H9 (cell line): ENCODE results near the gene SMTNL2. TPM values are rescaled to one million over a fixed set of nuclear protein-coding genes. Genes with fewer than 3 reads are reported as not detected.

Experiments
- DNase-seq: peaks from one replicate; pipeline ENCODE4 v3.0.0-alpha.2; 2017
- H2AFZ ChIP-seq: one replicate; pipeline ENCODE4 v1.6.1; 2013; ENCODE audit warnings: mild to moderate bottlenecking, low read length, control low read depth, moderate library complexity
- H2AK5ac ChIP-seq: 2 replicates; pipeline ENCODE4 v1.6.1; 2013; ENCODE audit warnings: low read length, control low read depth, mixed read lengths; ENCODE audit not compliant: insufficient read length
- H2BK120ac ChIP-seq: one replicate; pipeline ENCODE4 v1.6.1; 2013; ENCODE audit warnings: low read depth, mild to moderate bottlenecking, low read length, control low read depth, inconsistent platforms; ENCODE audit not compliant: poor library complexity, severe bottlenecking
- H2BK12ac ChIP-seq: 2 replicates; pipeline ENCODE4 v1.6.1; 2013; ENCODE audit warnings: low read length, control low read depth, mixed read lengths, low read depth; ENCODE audit not compliant: insufficient read length
- H2BK15ac ChIP-seq: 2 replicates; pipeline ENCODE4 v1.6.1; 2013; ENCODE audit warnings: low read depth, low read length, control low read depth
- H2BK20ac ChIP-seq: one replicate; pipeline ENCODE4 v1.6.1; 2013; ENCODE audit warnings: low read depth, mild to moderate bottlenecking, low read length, control low read depth, inconsistent platforms; ENCODE audit not compliant: poor library complexity, severe bottlenecking
- H2BK5ac ChIP-seq: 2 replicates; pipeline ENCODE4 v1.6.1; 2013; ENCODE audit warnings: low read length, control low read depth, mixed read lengths; ENCODE audit not compliant: insufficient read length
- H3K14ac ChIP-seq: 2 replicates; pipeline ENCODE4 v1.6.1; 2013; ENCODE audit warnings: low read length, control low read depth; ENCODE audit not compliant: insufficient read depth
- H3K18ac ChIP-seq: 2 replicates; pipeline ENCODE4 v1.6.1; 2013; ENCODE audit warnings: low read depth, mild to moderate bottlenecking, mixed read lengths, low read length, control low read depth; ENCODE audit not compliant: insufficient read length
- H3K23ac ChIP-seq: 2 replicates; pipeline ENCODE4 v1.6.1; 2013; ENCODE audit warnings: low read length, control low read depth, mixed read lengths, low read depth; ENCODE audit not compliant: insufficient read length
- H3K23me2 ChIP-seq: 2 replicates; pipeline ENCODE4 v1.6.1; 2013; ENCODE audit warnings: low read depth, mild to moderate bottlenecking, mixed read lengths, low read length, control low read depth; ENCODE audit not compliant: insufficient read length, poor library complexity, severe bottlenecking
- H3K27ac ChIP-seq: 2 replicates; pipeline ENCODE4 v1.5.1; 2013; ENCODE audit warnings: low read length, control low read depth, mixed read lengths, low read depth; ENCODE audit not compliant: insufficient read length
- H3K27me3 ChIP-seq: 2 replicates; pipeline ENCODE4 v1.6.1; 2013; ENCODE audit warnings: low read length, control low read depth, inconsistent platforms; ENCODE audit not compliant: insufficient read depth
- H3K4ac ChIP-seq: 2 replicates; pipeline ENCODE4 v1.6.1; 2013; ENCODE audit warnings: low read depth, mild to moderate bottlenecking, control low read depth, inconsistent platforms, low read length, moderate library complexity
- H3K4me1 ChIP-seq: 2 replicates; pipeline ENCODE4 v1.6.1; 2013; ENCODE audit warnings: low read length, control low read depth, inconsistent platforms; ENCODE audit not compliant: insufficient read depth
- H3K4me2 ChIP-seq: 2 replicates; pipeline ENCODE4 v1.6.1; 2013; ENCODE audit warnings: low read length, control low read depth, mixed read lengths; ENCODE audit not compliant: insufficient read length, insufficient read depth
- H3K56ac ChIP-seq: 2 replicates; pipeline ENCODE4 v1.6.1; 2013; ENCODE audit warnings: low read depth, mild to moderate bottlenecking, mixed read lengths, low read length, control low read depth; ENCODE audit not compliant: insufficient read length
- H3K79me1 ChIP-seq: 2 replicates; pipeline ENCODE4 v1.6.1; 2013; ENCODE audit warnings: low read depth, mild to moderate bottlenecking, moderate library complexity, low read length, control low read depth, inconsistent platforms; ENCODE audit not compliant: insufficient read depth, poor library complexity, severe bottlenecking
- H3K79me2 ChIP-seq: 2 replicates; pipeline ENCODE4 v1.6.1; 2013; ENCODE audit warnings: low read length, control low read depth, inconsistent platforms; ENCODE audit not compliant: insufficient read depth
- H3K9ac ChIP-seq: 2 replicates; pipeline ENCODE4 v1.6.1; 2013; ENCODE audit warnings: low read length, control low read depth, mixed read lengths; ENCODE audit not compliant: insufficient read length; ENCODE audit errors: extremely low read depth
- H3K9me3 ChIP-seq: one replicate; pipeline ENCODE4 v1.6.1; 2013; ENCODE audit warnings: low read depth, low read length, inconsistent platforms; ENCODE audit not compliant: control insufficient read depth
- H3T11ph ChIP-seq: one replicate; pipeline ENCODE4 v1.6.1; 2013; ENCODE audit warnings: mild to moderate bottlenecking, low read length, control low read depth, inconsistent platforms
- H4K20me1 ChIP-seq: one replicate; pipeline ENCODE4 v1.6.1; 2013; ENCODE audit not compliant: control insufficient read depth, insufficient read length, insufficient read depth
- H4K5ac ChIP-seq: 2 replicates; pipeline ENCODE4 v1.6.1; 2013; ENCODE audit warnings: low read depth, mild to moderate bottlenecking, mixed read lengths, low read length, control low read depth; ENCODE audit not compliant: insufficient read length
- H4K8ac ChIP-seq: replicated peaks from 2 replicates; pipeline ENCODE4 v1.6.1; 2013; ENCODE audit warnings: low read length, control low read depth, mixed read lengths, low read depth; ENCODE audit not compliant: insufficient read length
- H4K91ac ChIP-seq: 2 replicates; pipeline ENCODE4 v1.6.1; 2013; ENCODE audit warnings: low read depth, mild to moderate bottlenecking, moderate library complexity, mixed read lengths, low read length, control low read depth; ENCODE audit not compliant: insufficient read length
- H3K27ac Mint-ChIP-seq, 3 experiments: 2 replicates in 2 of 3; 3 replicates in 1 of 3; pipeline ENCODE4 v1.8.0; 2020 to 2021; ENCODE audit warnings: mixed read lengths in 3 of 3, mild to moderate bottlenecking in 1 of 3, moderate library complexity in 1 of 3
- H3K27me3 Mint-ChIP-seq: 2 replicates; pipeline ENCODE4 v1.8.0; 2021; ENCODE audit warnings: low read depth, mild to moderate bottlenecking, moderate library complexity, mixed read lengths
- H3K36me3 Mint-ChIP-seq, 3 experiments: 2 replicates in 2 of 3; 3 replicates in 1 of 3; pipeline ENCODE4 v1.8.0; 2020 to 2021; ENCODE audit warnings: low read depth in 3 of 3, mixed read lengths in 3 of 3; ENCODE audit not compliant: insufficient read depth in 1 of 3
- H3K4me1 Mint-ChIP-seq, 2 experiments: 2 replicates each; pipeline ENCODE4 v1.8.0; 2020; ENCODE audit warnings: mixed read lengths in 2 of 2
- H3K4me3 Mint-ChIP-seq, 2 experiments: 2 replicates in 1 of 2; 3 replicates in 1 of 2; pipeline ENCODE4 v1.8.0; 2020 to 2021; ENCODE audit warnings: mild to moderate bottlenecking in 2 of 2, mixed read lengths in 2 of 2, moderate library complexity in 1 of 2
- H3K9me3 Mint-ChIP-seq, 2 experiments: 2 replicates in 1 of 2; 3 replicates in 1 of 2; pipeline ENCODE4 v1.8.0; 2020; ENCODE audit warnings: mild to moderate bottlenecking in 2 of 2, mixed read lengths in 2 of 2, moderate library complexity in 1 of 2
- CTCF ChIP-seq: fragments of 200-600 bp; sonication (generic); conservative IDR thresholded peaks from 3 replicates; pipeline ENCODE4 v1.8.0; 2021; ENCODE audit warnings: antibody characterized with exemption, mild to moderate bottlenecking
- WGBS: extraction: QIAGEN DNeasy Blood & Tissue Kit; methylation state at CpG from one replicate; pipeline ENCODE4 v1.1.7; 2013; ENCODE audit warnings: missing lambda C conversion rate, low lambda C conversion rate, mixed read lengths; ENCODE audit not compliant: insufficient read length; ENCODE audit errors: extremely low coverage; 5-methylcytosine and 5-hydroxymethylcytosine counted together
- total RNA-seq: library from RNA; stranded (reverse); gene quantifications from 2 replicates; pipeline ENCODE4 v1.2.1, GENCODE V29; 2021

SMTNL2 gene
- total RNA-seq, 1 experiment from 2014 or later = 0.77 TPM

DNA sequence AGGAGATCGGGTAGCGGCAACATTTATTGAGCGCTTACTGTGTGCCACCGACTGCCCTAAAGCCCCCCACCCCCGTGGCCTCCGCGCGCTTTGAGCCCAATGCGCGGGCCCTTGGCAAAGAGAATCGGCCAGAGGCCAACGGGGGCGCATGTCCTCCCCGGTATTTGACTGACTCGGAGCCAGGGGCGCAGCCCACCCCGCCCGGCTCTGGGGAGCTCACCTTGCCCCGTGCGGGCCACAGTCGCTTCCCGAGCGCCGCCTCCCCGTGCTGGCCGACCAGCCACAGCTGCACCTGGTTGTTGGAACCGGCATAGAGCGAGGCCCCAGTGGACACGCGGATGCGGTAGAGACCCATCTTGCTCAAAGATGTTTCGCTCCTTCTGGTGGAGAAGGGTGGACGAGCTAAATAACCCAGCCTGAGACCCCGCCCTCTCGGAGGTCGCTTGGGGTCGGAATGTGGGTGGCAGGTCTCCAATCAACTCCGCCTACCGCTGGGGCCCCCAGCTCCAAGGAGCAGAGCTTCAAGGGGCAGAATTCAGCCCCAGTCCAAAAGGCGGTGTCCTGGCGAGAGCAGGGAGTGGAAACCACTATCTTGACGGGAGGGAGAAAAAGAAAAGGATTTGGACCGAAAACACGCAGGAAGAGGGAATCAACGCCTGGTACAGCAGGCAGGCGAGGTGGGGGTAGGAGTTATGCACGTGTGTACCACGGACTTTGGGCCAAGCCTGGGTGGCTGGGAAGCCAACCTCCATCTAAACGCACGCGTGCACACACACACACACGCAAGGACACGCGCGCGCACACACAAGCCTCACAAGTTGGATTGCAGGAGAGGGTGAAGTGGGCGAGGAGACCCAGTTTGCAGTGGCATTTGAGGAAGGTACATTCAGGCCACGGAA, 57.2 kb downstream of the SMTNL2 start, which contains the start of gene ALOX15:
Gene ALOX15, minus strand, starts transcription at position 382 of the 899 bp plus-strand sequence. Its CDS starts 27 bp downstream, at position 355.
- H2BK120ac ChIP-seq = no peak within 1 kb of the TSS
- H3K23ac ChIP-seq = no peak within 1 kb of the TSS
- H3T11ph ChIP-seq = no peak within 1 kb of the TSS
- no peaks in the 10 kb centered on the region for H3K9me3 ChIP-seq
- no peaks in the 10 kb centered on the region for H3K79me2 ChIP-seq
- no peak within 1 kb of the TSS for H4K8ac ChIP-seq
- H4K20me1 ChIP-seq = no peaks in the 10 kb centered on the region
- WGBS = no CpG with 5 or more reads among the region's 58 CpGs
- peaks cover 14% of the 10 kb centered on the region for H3K23me2 ChIP-seq
- no peak within 1 kb of the TSS for H2AK5ac ChIP-seq
- H2BK12ac ChIP-seq = no peak within 1 kb of the TSS
- no peak within 1 kb of the TSS for H2BK15ac ChIP-seq
- no peak within 1 kb of the TSS for H2BK5ac ChIP-seq
- no peak within 1 kb of the TSS for H4K91ac ChIP-seq
- H2AFZ ChIP-seq = no peak within 1 kb of the TSS
- Mint-ChIP-seq H3K27me3 (peaks cover 95% of the 10 kb centered on the region), H3K36me3 (no peaks in the 10 kb centered on the region; a peak in 2 of 7 replicates), H3K9me3 (peaks cover 0 to 2% of the 10 kb centered on the region in 2 experiments; a peak in 2 of 5 replicates), H3K27ac (no peak within 1 kb of the TSS; a peak in 1 of 7 replicates), H3K4me1 (peaks cover 28 to 40% of the 10 kb centered on the region in 2 experiments), H3K4me3 (peak within 1 kb of the TSS; percentile 43 to 83)
- H3K79me1 ChIP-seq = no peaks in the 10 kb centered on the region
- H2BK20ac ChIP-seq = no peak within 1 kb of the TSS
- H3K27ac ChIP-seq = no peak within 1 kb of the TSS
- H3K4ac ChIP-seq = no peak within 1 kb of the TSS
- peak; percentile 55 for DNase-seq
- H3K4me1 ChIP-seq = peaks cover 3% of the 10 kb centered on the region; the same call in 1 of the 2 replicates
- no peak within 1 kb of the TSS for H3K18ac ChIP-seq
- 0 out of 3 replicates have a peak, but pooled peaks have one; percentile 17 for TF ChIP-seq CTCF
- peak within 1 kb of the TSS; percentile 78 for H3K4me2 ChIP-seq
- H4K5ac ChIP-seq = no peak within 1 kb of the TSS
- H3K27me3 ChIP-seq = peaks cover 30% of the 10 kb centered on the region; the same call in 1 of the 2 replicates
- no peak within 1 kb of the TSS for H3K9ac ChIP-seq
- H3K56ac ChIP-seq = no peak within 1 kb of the TSS
- H3K14ac ChIP-seq = no peak within 1 kb of the TSS
